ENCODE data around the gene ZNRF3. TPM values are rescaled to one million over a fixed set of nuclear protein-coding genes. Genes with fewer than 3 reads are reported as not detected.
A peak's percentile ranks its signal among the peaks of the same experiment; 100 is the strongest.

Gene ZNRF3
- total RNA-seq, 6 donors from 2014 or later: 11.4 to 16.9 (median 14.4) TPM

GRCh38 chr22:29050457-29050856, 167.1 kb downstream of the ZNRF3 start:
- Histone ChIP-seq H3K4me3 (no peak overlapping the region), H3K27ac (no peak overlapping the region), H3K4me1 (no peaks in the 10 kb centered on the region), H3K27me3 (no peaks in the 10 kb centered on the region), H3K36me3 (peaks cover 4 to 51% (median 28%) of the 10 kb centered on the region in 4 donors), H3K9me3 (no peaks in the 10 kb centered on the region)
- DNase-seq (peak in 1 of 2 donors; percentile 73), ATAC-seq (ENCODE audit: low FRiP score in 2 of 2) (no peak)
- TF ChIP-seq EP300 (IDR thresholded peaks at IDR 0.05) (no peak), POLR2AphosphoS5 (IDR thresholded peaks at IDR 0.05) (no peak), POLR2A (IDR thresholded peaks at IDR 0.05) (no peak)
- TF ChIP-seq, protein P1, sequence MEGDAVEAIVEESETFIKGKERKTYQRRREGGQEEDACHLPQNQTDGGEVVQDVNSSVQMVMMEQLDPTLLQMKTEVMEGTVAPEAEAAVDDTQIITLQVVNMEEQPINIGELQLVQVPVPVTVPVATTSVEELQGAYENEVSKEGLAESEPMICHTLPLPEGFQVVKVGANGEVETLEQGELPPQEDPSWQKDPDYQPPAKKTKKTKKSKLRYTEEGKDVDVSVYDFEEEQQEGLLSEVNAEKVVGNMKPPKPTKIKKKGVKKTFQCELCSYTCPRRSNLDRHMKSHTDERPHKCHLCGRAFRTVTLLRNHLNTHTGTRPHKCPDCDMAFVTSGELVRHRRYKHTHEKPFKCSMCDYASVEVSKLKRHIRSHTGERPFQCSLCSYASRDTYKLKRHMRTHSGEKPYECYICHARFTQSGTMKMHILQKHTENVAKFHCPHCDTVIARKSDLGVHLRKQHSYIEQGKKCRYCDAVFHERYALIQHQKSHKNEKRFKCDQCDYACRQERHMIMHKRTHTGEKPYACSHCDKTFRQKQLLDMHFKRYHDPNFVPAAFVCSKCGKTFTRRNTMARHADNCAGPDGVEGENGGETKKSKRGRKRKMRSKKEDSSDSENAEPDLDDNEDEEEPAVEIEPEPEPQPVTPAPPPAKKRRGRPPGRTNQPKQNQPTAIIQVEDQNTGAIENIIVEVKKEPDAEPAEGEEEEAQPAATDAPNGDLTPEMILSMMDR (IDR thresholded peaks at IDR 0.05): no peak
- WGBS, 2 donors: 91 to 95% methylated on average over 12 to 24 of the region's 24 CpGs

GRCh38 chr22:29053048-29053702, 169.8 kb downstream of the ZNRF3 start:
- peaks cover 4 to 30% (median 23%) of the 10 kb centered on the region in 4 donors for H3K36me3 ChIP-seq
- ATAC-seq (ENCODE audit: low FRiP score in 2 of 2) (no peak), DNase-seq (no peak)
- H3K4me1 ChIP-seq: no peaks in the 10 kb centered on the region
- no peak overlapping the region for H3K4me3 ChIP-seq
- WGBS, 2 donors: 91 to 95% methylated on average over 8 of the region's 8 CpGs
- H3K27ac ChIP-seq: no peak overlapping the region
- no peaks in the 10 kb centered on the region for H3K27me3 ChIP-seq
- TF ChIP-seq EP300 (IDR thresholded peaks at IDR 0.05) (no peak), POLR2A (IDR thresholded peaks at IDR 0.05) (no peak), POLR2AphosphoS5 (IDR thresholded peaks at IDR 0.05) (no peak)
- TF ChIP-seq, protein P1 (IDR thresholded peaks at IDR 0.05): no peak
- H3K9me3 ChIP-seq: no peaks in the 10 kb centered on the region

GRCh38 chr22:29054251-29054767, 170.9 kb downstream of the ZNRF3 start:
- Histone ChIP-seq H3K27me3 (no peaks in the 10 kb centered on the region), H3K36me3 (peaks cover 4 to 19% (median 17%) of the 10 kb centered on the region in 4 donors), H3K27ac (no peak overlapping the region), H3K9me3 (no peaks in the 10 kb centered on the region), H3K4me3 (no peak overlapping the region), H3K4me1 (no peaks in the 10 kb centered on the region)
- 88 to 92% methylated on average over 7 to 10 of the region's 10 CpGs for WGBS, 2 donors
- ATAC-seq (ENCODE audit: low FRiP score in 2 of 2) (no peak), DNase-seq (peak in 1 of 2 donors; percentile 36)
- no peak for TF ChIP-seq EP300 (IDR thresholded peaks at IDR 0.05)
- no peak for TF ChIP-seq POLR2AphosphoS5 (IDR thresholded peaks at IDR 0.05)
- no peak for TF ChIP-seq POLR2A (IDR thresholded peaks at IDR 0.05)
- TF ChIP-seq, protein P1 (IDR thresholded peaks at IDR 0.05): no peak

GRCh38 chr22:29055192-29055830, 171.9 kb downstream of the ZNRF3 start:
- H3K36me3 ChIP-seq: peaks cover 4 to 9% (median 7%) of the 10 kb centered on the region in 4 donors

More at GRCh38 chr22:29055192-29055830, 171.9 kb downstream of the ZNRF3 start:
- Histone ChIP-seq H3K9me3 (no peaks in the 10 kb centered on the region), H3K4me1 (no peaks in the 10 kb centered on the region), H3K27me3 (no peaks in the 10 kb centered on the region), H3K27ac (no peak overlapping the region), H3K4me3 (no peak overlapping the region)
- ATAC-seq (ENCODE audit: low FRiP score in 2 of 2) (no peak), DNase-seq (peak in 1 of 2 donors; percentile 35)
- TF ChIP-seq, protein P1 (IDR thresholded peaks at IDR 0.05): no peak
- no peak for TF ChIP-seq POLR2A (IDR thresholded peaks at IDR 0.05)
- no peak for TF ChIP-seq POLR2AphosphoS5 (IDR thresholded peaks at IDR 0.05)
- no peak for TF ChIP-seq EP300 (IDR thresholded peaks at IDR 0.05)
- 79 to 84% methylated on average over 14 of the region's 14 CpGs for WGBS, 2 donors

Measured in upper lobe of left lung (tissue), 6 donors.